Measurements from ENCODE around the gene LRP1B. TPM values are rescaled to one million over a fixed set of nuclear protein-coding genes. Genes with fewer than 3 reads are reported as not detected.

LRP1B gene
- total RNA-seq, 4 donors from 2014 or later = 0.42 to 0.71 (median 0.65) TPM

GRCh38 chr2:141724426-141724825 is 406.4 kb downstream of the LRP1B start:
- DNase-seq (ENCODE audit: extremely low spot score) = no peak
- 74% methylated on average over 3 of the region's 3 CpGs for WGBS
- intact Hi-C loops (cut with DNase I) = no loop called here
- no peak overlapping the region for H3K4me3 ChIP-seq
- no peak overlapping the region for H3K27ac ChIP-seq (replicated peaks in 1 of 4)
- no peaks in the 10 kb centered on the region for H3K4me1 ChIP-seq
- no peaks in the 10 kb centered on the region for H3K36me3 ChIP-seq
- H3K27me3 ChIP-seq = no peaks in the 10 kb centered on the region
- TF ChIP-seq POLR2A (IDR thresholded peaks at IDR 0.05; ENCODE audit: low read depth) (no peak), CTCF (IDR thresholded peaks at IDR 0.05) (no peak), POLR2AphosphoS5 (IDR thresholded peaks at IDR 0.05) (no peak), EP300 (IDR thresholded peaks at IDR 0.05) (no peak)
- no peaks in the 10 kb centered on the region for H3K9me3 ChIP-seq

GRCh38 chr2:141723814-141724213 is 407.0 kb downstream of the LRP1B start:
- TF ChIP-seq POLR2A (IDR thresholded peaks at IDR 0.05; ENCODE audit: low read depth) (no peak), CTCF (IDR thresholded peaks at IDR 0.05) (no peak), EP300 (IDR thresholded peaks at IDR 0.05) (no peak), POLR2AphosphoS5 (IDR thresholded peaks at IDR 0.05) (no peak)
- 77% methylated on average over 2 of the region's 2 CpGs for WGBS
- intact Hi-C loops (cut with DNase I) = no loop called here
- H3K36me3 ChIP-seq = no peaks in the 10 kb centered on the region
- no peaks in the 10 kb centered on the region for H3K9me3 ChIP-seq
- H3K4me1 ChIP-seq = no peaks in the 10 kb centered on the region
- no peak overlapping the region for H3K27ac ChIP-seq (replicated peaks in 1 of 4)
- H3K27me3 ChIP-seq = no peaks in the 10 kb centered on the region
- H3K4me3 ChIP-seq = no peak overlapping the region
- DNase-seq (ENCODE audit: extremely low spot score) = no peak

GRCh38 chr2:141720476-141720875 is 410.3 kb downstream of the LRP1B start:
- WGBS = 77% methylated on average over 3 of the region's 3 CpGs
- TF ChIP-seq POLR2A (IDR thresholded peaks at IDR 0.05; ENCODE audit: low read depth) (no peak), POLR2AphosphoS5 (IDR thresholded peaks at IDR 0.05) (no peak), CTCF (IDR thresholded peaks at IDR 0.05) (no peak), EP300 (IDR thresholded peaks at IDR 0.05) (no peak)
- DNase-seq (ENCODE audit: extremely low spot score) = no peak
- Histone ChIP-seq H3K4me1 (peaks cover 0 to 5% (median 0%) of the 10 kb centered on the region in 4 donors), H3K4me3 (no peak overlapping the region), H3K9me3 (no peaks in the 10 kb centered on the region), H3K36me3 (no peaks in the 10 kb centered on the region), H3K27ac (replicated peaks in 1 of 4) (no peak overlapping the region), H3K27me3 (no peaks in the 10 kb centered on the region)
- intact Hi-C loops (cut with DNase I) = no loop called here

- intact Hi-C loops (cut with DNase I) = no loop called here
- 13% methylated on average over 1 of the region's 1 CpG for WGBS
- TF ChIP-seq CTCF (IDR thresholded peaks at IDR 0.05) (no peak), POLR2A (IDR thresholded peaks at IDR 0.05; ENCODE audit: low read depth) (no peak), POLR2AphosphoS5 (IDR thresholded peaks at IDR 0.05) (no peak), EP300 (IDR thresholded peaks at IDR 0.05) (no peak)
- H3K4me3 ChIP-seq = no peak overlapping the region
- no peak overlapping the region for H3K27ac ChIP-seq (replicated peaks in 1 of 4)
- peaks cover 0 to 5% (median 0%) of the 10 kb centered on the region in 4 donors for H3K4me1 ChIP-seq
- H3K27me3 ChIP-seq = no peaks in the 10 kb centered on the region
- no peaks in the 10 kb centered on the region for H3K9me3 ChIP-seq
- no peaks in the 10 kb centered on the region for H3K36me3 ChIP-seq
- DNase-seq (ENCODE audit: extremely low spot score) = no peak
Measured at GRCh38 chr2:141714496-141714895, 416.3 kb downstream of the LRP1B start.

- no peak overlapping the region for H3K4me3 ChIP-seq
- H3K27me3 ChIP-seq = no peaks in the 10 kb centered on the region
- no peaks in the 10 kb centered on the region for H3K4me1 ChIP-seq
- no peaks in the 10 kb centered on the region for H3K9me3 ChIP-seq
- no peak overlapping the region for H3K27ac ChIP-seq (replicated peaks in 1 of 4)
- 77% methylated on average over 1 of the region's 1 CpG for WGBS
- no peak for TF ChIP-seq POLR2AphosphoS5 (IDR thresholded peaks at IDR 0.05)
- TF ChIP-seq POLR2A (IDR thresholded peaks at IDR 0.05; ENCODE audit: low read depth) = no peak
- no peak for TF ChIP-seq CTCF (IDR thresholded peaks at IDR 0.05)
- TF ChIP-seq EP300 (IDR thresholded peaks at IDR 0.05) = no peak
- intact Hi-C loops (cut with DNase I) = no loop called here
- no peaks in the 10 kb centered on the region for H3K36me3 ChIP-seq
- no peak for DNase-seq (ENCODE audit: extremely low spot score)
Measured at GRCh38 chr2:141711627-141712026, 419.2 kb downstream of the LRP1B start.

Data from esophagus muscularis mucosa (tissue), 4 donors.